ENCODE measurements around the gene LMOD2.

GRCh38 chr7:123705211-123705901 is 49.7 kb downstream of the LMOD2 start:
- TF ChIP-seq CTCF (IDR thresholded peaks at IDR 0.05; ENCODE audit: extremely low read depth in 1 of 2, insufficient read depth in 1 of 2, low read depth in 1 of 2, low read length in 2 of 2) (no peak), POLR2A (IDR thresholded peaks at IDR 0.05; ENCODE audit: low read depth, low read length) (no peak), POLR2AphosphoS5 (IDR thresholded peaks at IDR 0.05; ENCODE audit: insufficient read depth, low read depth, low read length) (no peak), FOS (IDR thresholded peaks at IDR 0.05; ENCODE audit: borderline replicate concordance, insufficient read depth, low read length) (no peak), EZH2 (IDR thresholded peaks at IDR 0.05; ENCODE audit: borderline replicate concordance, low read depth, low read length, severe bottlenecking) (no peak), MYC (IDR thresholded peaks at IDR 0.05; ENCODE audit: low read depth, low read length) (no peak)
